H9 (cell line): ENCODE measurements around the gene MPG. TPM values are rescaled to one million over a fixed set of nuclear protein-coding genes. Genes with fewer than 3 reads are reported as not detected.
A peak's percentile ranks its signal among the peaks of the same experiment; 100 is the strongest.

Experiments
- DNase-seq: peaks from one replicate; pipeline ENCODE4 v3.0.0-alpha.2; 2017
- H2AFZ ChIP-seq: one replicate; pipeline ENCODE4 v1.6.1; 2013; ENCODE audit warnings: mild to moderate bottlenecking, low read length, control low read depth, moderate library complexity
- H2AK5ac ChIP-seq: 2 replicates; pipeline ENCODE4 v1.6.1; 2013; ENCODE audit warnings: low read length, control low read depth, mixed read lengths; ENCODE audit not compliant: insufficient read length
- H2BK120ac ChIP-seq: one replicate; pipeline ENCODE4 v1.6.1; 2013; ENCODE audit warnings: low read depth, mild to moderate bottlenecking, low read length, control low read depth, inconsistent platforms; ENCODE audit not compliant: poor library complexity, severe bottlenecking
- H2BK12ac ChIP-seq: 2 replicates; pipeline ENCODE4 v1.6.1; 2013; ENCODE audit warnings: low read length, control low read depth, mixed read lengths, low read depth; ENCODE audit not compliant: insufficient read length
- H2BK15ac ChIP-seq: 2 replicates; pipeline ENCODE4 v1.6.1; 2013; ENCODE audit warnings: low read depth, low read length, control low read depth
- H2BK20ac ChIP-seq: one replicate; pipeline ENCODE4 v1.6.1; 2013; ENCODE audit warnings: low read depth, mild to moderate bottlenecking, low read length, control low read depth, inconsistent platforms; ENCODE audit not compliant: poor library complexity, severe bottlenecking
- H2BK5ac ChIP-seq: 2 replicates; pipeline ENCODE4 v1.6.1; 2013; ENCODE audit warnings: low read length, control low read depth, mixed read lengths; ENCODE audit not compliant: insufficient read length
- H3K14ac ChIP-seq: 2 replicates; pipeline ENCODE4 v1.6.1; 2013; ENCODE audit warnings: low read length, control low read depth; ENCODE audit not compliant: insufficient read depth
- H3K18ac ChIP-seq: 2 replicates; pipeline ENCODE4 v1.6.1; 2013; ENCODE audit warnings: low read depth, mild to moderate bottlenecking, mixed read lengths, low read length, control low read depth; ENCODE audit not compliant: insufficient read length
- H3K23ac ChIP-seq: 2 replicates; pipeline ENCODE4 v1.6.1; 2013; ENCODE audit warnings: low read length, control low read depth, mixed read lengths, low read depth; ENCODE audit not compliant: insufficient read length
- H3K23me2 ChIP-seq: 2 replicates; pipeline ENCODE4 v1.6.1; 2013; ENCODE audit warnings: low read depth, mild to moderate bottlenecking, mixed read lengths, low read length, control low read depth; ENCODE audit not compliant: insufficient read length, poor library complexity, severe bottlenecking
- H3K27ac ChIP-seq: 2 replicates; pipeline ENCODE4 v1.5.1; 2013; ENCODE audit warnings: low read length, control low read depth, mixed read lengths, low read depth; ENCODE audit not compliant: insufficient read length
- H3K27me3 ChIP-seq: 2 replicates; pipeline ENCODE4 v1.6.1; 2013; ENCODE audit warnings: low read length, control low read depth, inconsistent platforms; ENCODE audit not compliant: insufficient read depth
- H3K4ac ChIP-seq: 2 replicates; pipeline ENCODE4 v1.6.1; 2013; ENCODE audit warnings: low read depth, mild to moderate bottlenecking, control low read depth, inconsistent platforms, low read length, moderate library complexity
- H3K4me1 ChIP-seq: 2 replicates; pipeline ENCODE4 v1.6.1; 2013; ENCODE audit warnings: low read length, control low read depth, inconsistent platforms; ENCODE audit not compliant: insufficient read depth
- H3K4me2 ChIP-seq: 2 replicates; pipeline ENCODE4 v1.6.1; 2013; ENCODE audit warnings: low read length, control low read depth, mixed read lengths; ENCODE audit not compliant: insufficient read length, insufficient read depth
- H3K56ac ChIP-seq: 2 replicates; pipeline ENCODE4 v1.6.1; 2013; ENCODE audit warnings: low read depth, mild to moderate bottlenecking, mixed read lengths, low read length, control low read depth; ENCODE audit not compliant: insufficient read length
- H3K79me1 ChIP-seq: 2 replicates; pipeline ENCODE4 v1.6.1; 2013; ENCODE audit warnings: low read depth, mild to moderate bottlenecking, moderate library complexity, low read length, control low read depth, inconsistent platforms; ENCODE audit not compliant: insufficient read depth, poor library complexity, severe bottlenecking
- H3K79me2 ChIP-seq: 2 replicates; pipeline ENCODE4 v1.6.1; 2013; ENCODE audit warnings: low read length, control low read depth, inconsistent platforms; ENCODE audit not compliant: insufficient read depth
- H3K9ac ChIP-seq: 2 replicates; pipeline ENCODE4 v1.6.1; 2013; ENCODE audit warnings: low read length, control low read depth, mixed read lengths; ENCODE audit not compliant: insufficient read length; ENCODE audit errors: extremely low read depth
- H3K9me3 ChIP-seq: one replicate; pipeline ENCODE4 v1.6.1; 2013; ENCODE audit warnings: low read depth, low read length, inconsistent platforms; ENCODE audit not compliant: control insufficient read depth
- H3T11ph ChIP-seq: one replicate; pipeline ENCODE4 v1.6.1; 2013; ENCODE audit warnings: mild to moderate bottlenecking, low read length, control low read depth, inconsistent platforms
- H4K20me1 ChIP-seq: one replicate; pipeline ENCODE4 v1.6.1; 2013; ENCODE audit not compliant: control insufficient read depth, insufficient read length, insufficient read depth
- H4K5ac ChIP-seq: 2 replicates; pipeline ENCODE4 v1.6.1; 2013; ENCODE audit warnings: low read depth, mild to moderate bottlenecking, mixed read lengths, low read length, control low read depth; ENCODE audit not compliant: insufficient read length
- H4K8ac ChIP-seq: replicated peaks from 2 replicates; pipeline ENCODE4 v1.6.1; 2013; ENCODE audit warnings: low read length, control low read depth, mixed read lengths, low read depth; ENCODE audit not compliant: insufficient read length
- H4K91ac ChIP-seq: 2 replicates; pipeline ENCODE4 v1.6.1; 2013; ENCODE audit warnings: low read depth, mild to moderate bottlenecking, moderate library complexity, mixed read lengths, low read length, control low read depth; ENCODE audit not compliant: insufficient read length
- H3K27ac Mint-ChIP-seq, 3 experiments: 2 replicates in 2 of 3; 3 replicates in 1 of 3; pipeline ENCODE4 v1.8.0; 2020 to 2021; ENCODE audit warnings: mixed read lengths in 3 of 3, mild to moderate bottlenecking in 1 of 3, moderate library complexity in 1 of 3
- H3K27me3 Mint-ChIP-seq: 2 replicates; pipeline ENCODE4 v1.8.0; 2021; ENCODE audit warnings: low read depth, mild to moderate bottlenecking, moderate library complexity, mixed read lengths
- H3K36me3 Mint-ChIP-seq, 3 experiments: 2 replicates in 2 of 3; 3 replicates in 1 of 3; pipeline ENCODE4 v1.8.0; 2020 to 2021; ENCODE audit warnings: low read depth in 3 of 3, mixed read lengths in 3 of 3; ENCODE audit not compliant: insufficient read depth in 1 of 3
- H3K4me1 Mint-ChIP-seq, 2 experiments: 2 replicates each; pipeline ENCODE4 v1.8.0; 2020; ENCODE audit warnings: mixed read lengths in 2 of 2
- H3K4me3 Mint-ChIP-seq, 2 experiments: 2 replicates in 1 of 2; 3 replicates in 1 of 2; pipeline ENCODE4 v1.8.0; 2020 to 2021; ENCODE audit warnings: mild to moderate bottlenecking in 2 of 2, mixed read lengths in 2 of 2, moderate library complexity in 1 of 2
- H3K9me3 Mint-ChIP-seq, 2 experiments: 2 replicates in 1 of 2; 3 replicates in 1 of 2; pipeline ENCODE4 v1.8.0; 2020; ENCODE audit warnings: mild to moderate bottlenecking in 2 of 2, mixed read lengths in 2 of 2, moderate library complexity in 1 of 2
- CTCF ChIP-seq: fragments of 200-600 bp; sonication (generic); conservative IDR thresholded peaks from 3 replicates; pipeline ENCODE4 v1.8.0; 2021; ENCODE audit warnings: antibody characterized with exemption, mild to moderate bottlenecking
- WGBS: extraction: QIAGEN DNeasy Blood & Tissue Kit; methylation state at CpG from one replicate; pipeline ENCODE4 v1.1.7; 2013; ENCODE audit warnings: missing lambda C conversion rate, low lambda C conversion rate, mixed read lengths; ENCODE audit not compliant: insufficient read length; ENCODE audit errors: extremely low coverage; 5-methylcytosine and 5-hydroxymethylcytosine counted together
- total RNA-seq: library from RNA; stranded (reverse); gene quantifications from 2 replicates; pipeline ENCODE4 v1.2.1, GENCODE V29; 2021

The MPG gene
- total RNA-seq, 1 experiment from 2014 or later = 39.1 TPM

GRCh38 chr16:120756-121155 is 42.7 kb downstream of the MPG start:
- Mint-ChIP-seq H3K9me3 (no peaks in the 10 kb centered on the region), H3K36me3 (peaks cover 0 to 15% (median 10%) of the 10 kb centered on the region in 3 experiments; a peak in 5 of 7 replicates), H3K4me3 (no peak overlapping the region), H3K4me1 (no peaks in the 10 kb centered on the region), H3K27me3 (no peaks in the 10 kb centered on the region), H3K27ac (peak overlapping the region in 1 of 3 experiments; percentile 64; a peak in 2 of 7 replicates)
- H3K27ac ChIP-seq = no peak overlapping the region
- no peak overlapping the region for H4K5ac ChIP-seq
- no peak overlapping the region for H2BK5ac ChIP-seq
- H2AK5ac ChIP-seq = no peak overlapping the region
- no peak overlapping the region for H2BK12ac ChIP-seq
- H3T11ph ChIP-seq = no peak overlapping the region
- no peak for DNase-seq
- H3K4ac ChIP-seq = no peak overlapping the region
- H4K8ac ChIP-seq = no peak overlapping the region
- no peak for TF ChIP-seq CTCF
- no CpG with 5 or more reads among the region's 2 CpGs for WGBS
- no peak overlapping the region for H3K56ac ChIP-seq
- no peaks in the 10 kb centered on the region for H3K4me1 ChIP-seq
- no peak overlapping the region for H2AFZ ChIP-seq
- no peak overlapping the region for H2BK120ac ChIP-seq
- no peaks in the 10 kb centered on the region for H3K27me3 ChIP-seq
- no peak overlapping the region for H3K4me2 ChIP-seq
- no peaks in the 10 kb centered on the region for H3K9me3 ChIP-seq
- H3K14ac ChIP-seq = no peak overlapping the region
- H3K18ac ChIP-seq = no peak overlapping the region
- H3K23me2 ChIP-seq = no peaks in the 10 kb centered on the region
- no peak overlapping the region for H3K23ac ChIP-seq
- H2BK15ac ChIP-seq = no peak overlapping the region
- H4K20me1 ChIP-seq = no peaks in the 10 kb centered on the region
- H3K9ac ChIP-seq = no peak overlapping the region
- H2BK20ac ChIP-seq = no peak overlapping the region
- no peaks in the 10 kb centered on the region for H3K79me2 ChIP-seq
- no peaks in the 10 kb centered on the region for H3K79me1 ChIP-seq
- no peak overlapping the region for H4K91ac ChIP-seq
